UCSD-AML1 (cell line): ENCODE data around the gene IL1RAPL1.

Source experiments
- DNase-seq: peaks from one replicate; lab custom pipeline; 2025; ENCODE audit not compliant: unreplicated experiment; lab: John Stamatoyannopoulos, UW

IL1RAPL1 gene

DNA sequence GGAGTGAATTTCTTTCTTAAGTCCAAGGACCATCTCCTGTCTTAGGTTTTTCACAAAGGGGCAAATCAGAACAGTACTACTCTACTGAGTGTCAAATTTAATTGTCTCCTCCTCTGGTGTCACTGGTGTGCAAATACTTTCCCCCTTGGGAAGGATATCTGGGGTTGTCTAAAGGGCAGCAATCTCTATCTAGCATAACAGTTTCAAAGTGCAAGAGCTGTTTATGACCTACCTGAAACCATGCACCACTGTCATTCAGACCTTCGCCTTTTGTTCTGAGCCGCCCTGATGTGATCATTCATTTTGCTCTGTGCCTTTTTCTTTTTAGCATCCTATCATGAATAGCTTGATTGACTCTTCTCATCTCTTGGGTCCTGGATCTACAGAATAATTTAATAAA, 39.3 kb downstream of the IL1RAPL1 start:
- no peak for DNase-seq

- DNase-seq = no peak
Observed at GRCh38 chrX:28628120-28628519, 40.9 kb downstream of the IL1RAPL1 start.

DNA sequence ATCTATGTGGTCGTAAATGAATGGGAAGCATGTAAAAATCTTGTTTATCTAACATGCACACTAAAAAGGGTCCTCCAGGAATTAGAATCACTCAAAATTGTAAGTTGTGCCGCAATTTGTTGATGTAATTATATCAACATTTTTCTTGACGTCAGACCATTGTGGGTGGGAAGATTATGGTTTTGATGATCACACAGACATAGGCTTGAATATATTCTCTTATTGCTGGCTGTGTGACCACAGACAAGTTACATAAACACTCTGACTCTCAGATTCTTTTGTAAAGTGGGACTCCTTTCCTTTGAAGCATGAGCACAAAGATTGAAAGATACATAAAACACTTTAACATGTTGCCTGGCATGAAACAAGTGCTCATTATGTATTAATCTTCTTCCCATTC, 51.5 kb downstream of the IL1RAPL1 start:
- no peak for DNase-seq

- no peak for DNase-seq
Observed at GRCh38 chrX:28639451-28639850, 52.2 kb downstream of the IL1RAPL1 start.

DNA sequence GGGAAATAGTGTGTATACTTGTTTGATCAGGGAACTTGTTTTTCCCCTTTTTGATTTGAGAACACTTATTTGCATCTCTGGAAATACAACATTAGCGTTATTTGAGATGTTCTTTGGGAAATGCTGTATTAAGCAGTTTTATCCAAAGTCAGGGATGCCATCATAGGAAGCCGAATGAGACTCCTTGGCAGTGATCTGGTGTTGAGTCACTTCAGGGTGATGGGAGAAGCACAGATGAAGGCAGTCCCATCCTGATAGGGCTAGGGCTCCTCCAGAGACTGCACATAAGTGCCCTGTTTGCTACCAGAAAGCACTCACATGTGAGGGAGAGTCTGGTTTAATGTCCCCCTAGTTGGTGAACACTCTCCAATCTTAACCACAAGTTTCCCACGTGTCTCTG, 62.3 kb downstream of the IL1RAPL1 start:
- no peak for DNase-seq

GRCh38 chrX:28651186-28651585, 63.9 kb downstream of the IL1RAPL1 start:
- no peak for DNase-seq

GRCh38 chrX:28659269-28659668, 72.0 kb downstream of the IL1RAPL1 start:
- DNase-seq = no peak

- DNase-seq = no peak
Observed at GRCh38 chrX:28665778-28666177, 78.5 kb downstream of the IL1RAPL1 start.

- no peak for DNase-seq
Observed at GRCh38 chrX:28668303-28668702, 81.1 kb downstream of the IL1RAPL1 start.

DNA sequence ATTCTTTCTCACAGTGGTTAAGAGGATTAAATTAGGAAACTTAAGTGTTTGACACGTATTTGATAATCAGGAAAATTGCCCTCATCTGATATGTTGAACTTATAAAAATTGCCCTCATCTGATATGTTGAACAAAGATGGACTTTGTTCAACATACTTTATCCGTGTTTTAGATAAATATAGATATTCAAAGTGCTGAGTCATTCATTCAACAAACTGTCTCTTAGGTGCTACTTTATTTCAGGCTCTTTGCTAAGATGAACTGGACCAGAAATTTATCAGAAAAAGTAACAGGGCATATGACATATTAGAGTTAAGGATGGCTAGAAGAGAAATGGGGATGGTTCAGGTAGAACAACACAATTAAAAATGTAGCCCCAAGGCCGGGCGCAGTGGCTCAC, 81.7 kb downstream of the IL1RAPL1 start:
- no peak for DNase-seq

- DNase-seq = no peak
Observed at GRCh38 chrX:28670074-28670473, 82.8 kb downstream of the IL1RAPL1 start.

- DNase-seq = no peak
Observed at GRCh38 chrX:28675173-28675572, 87.9 kb downstream of the IL1RAPL1 start.

DNA sequence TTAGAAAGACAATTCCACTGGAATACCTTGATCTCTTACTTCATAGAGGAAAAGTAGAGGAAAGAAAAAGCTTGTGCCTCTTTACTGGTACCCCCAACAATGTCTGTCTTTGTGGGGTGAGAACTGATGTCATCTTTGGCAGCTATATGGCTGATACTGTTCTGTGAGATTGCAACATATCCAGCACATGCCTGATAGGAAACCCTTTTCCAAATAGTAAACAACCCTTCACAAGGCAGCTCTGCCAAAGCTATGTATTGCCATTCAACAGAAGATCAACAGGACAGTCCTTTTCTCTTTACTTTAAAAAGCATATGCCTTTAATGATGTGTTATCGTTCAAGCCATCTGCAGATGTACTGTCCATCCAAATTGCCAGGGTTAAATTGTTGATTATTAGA, 105.9 kb downstream of the IL1RAPL1 start:
- DNase-seq = no peak

- DNase-seq = no peak
Observed at GRCh38 chrX:28697732-28698131, 110.5 kb downstream of the IL1RAPL1 start.

- no peak for DNase-seq
Observed at GRCh38 chrX:28701222-28701621, 114.0 kb downstream of the IL1RAPL1 start.

- no peak for DNase-seq
Observed at GRCh38 chrX:28706964-28707363, 119.7 kb downstream of the IL1RAPL1 start.

GRCh38 chrX:28709421-28709820, 122.2 kb downstream of the IL1RAPL1 start:
- DNase-seq = no peak

DNA sequence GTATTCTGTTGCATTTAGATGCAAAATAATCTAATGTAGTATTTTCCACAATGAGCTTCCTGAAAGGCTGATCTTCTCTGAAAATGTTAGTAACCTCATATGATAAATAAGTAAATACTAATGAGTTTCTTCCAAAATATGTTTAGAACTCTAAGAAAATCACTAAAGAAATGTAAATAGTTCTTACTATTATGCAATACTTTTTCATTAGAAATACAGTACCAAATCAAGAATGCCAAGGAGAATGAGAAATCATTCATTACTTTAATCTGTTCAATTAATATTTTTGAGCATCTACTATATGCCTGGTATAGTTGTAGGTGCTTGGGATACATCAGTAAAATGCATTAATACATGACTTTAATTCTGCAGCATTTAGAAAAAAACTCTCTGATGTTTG, 130.6 kb downstream of the IL1RAPL1 start:
- DNase-seq = no peak

DNA sequence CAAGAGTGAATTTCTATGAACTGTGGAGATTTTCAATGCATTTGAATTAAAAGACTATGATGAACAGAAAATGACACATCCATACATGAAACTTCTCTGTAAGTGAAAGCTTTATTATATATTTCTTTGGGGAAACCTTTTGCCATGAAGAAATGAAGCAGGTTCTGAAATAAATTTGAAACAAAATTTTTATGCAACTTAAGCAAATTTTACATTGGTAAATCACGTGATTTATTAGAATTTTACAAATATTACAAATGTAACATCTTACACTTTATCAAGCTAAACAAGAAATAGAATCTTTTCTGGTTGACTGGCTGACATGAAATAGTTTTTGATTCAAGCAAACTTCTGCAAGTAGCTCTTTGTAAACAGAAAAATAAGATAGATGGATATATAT, 131.2 kb downstream of the IL1RAPL1 start:
- DNase-seq = no peak

- no peak for DNase-seq
Observed at GRCh38 chrX:28719620-28720019, 132.4 kb downstream of the IL1RAPL1 start.

DNA sequence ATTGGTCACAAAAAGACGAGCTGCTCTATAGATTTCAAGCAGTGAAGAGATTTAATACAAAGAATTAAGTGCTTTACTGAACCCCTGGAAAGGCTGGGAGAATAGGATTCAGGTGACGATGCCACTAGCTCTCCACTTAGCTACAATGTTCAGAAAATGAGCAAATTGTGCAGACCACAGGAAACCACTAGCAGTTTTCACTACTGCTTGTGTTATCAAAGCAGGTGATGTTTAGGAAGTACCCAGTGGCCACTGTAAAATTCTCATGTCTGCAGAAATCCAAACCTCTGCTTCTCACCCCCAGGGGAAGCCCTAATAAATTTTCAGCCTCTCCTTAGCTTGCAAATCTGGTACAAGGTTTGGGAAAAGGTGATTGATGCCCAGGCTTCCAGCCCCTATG, 165.1 kb downstream of the IL1RAPL1 start:
- DNase-seq = no peak

DNA sequence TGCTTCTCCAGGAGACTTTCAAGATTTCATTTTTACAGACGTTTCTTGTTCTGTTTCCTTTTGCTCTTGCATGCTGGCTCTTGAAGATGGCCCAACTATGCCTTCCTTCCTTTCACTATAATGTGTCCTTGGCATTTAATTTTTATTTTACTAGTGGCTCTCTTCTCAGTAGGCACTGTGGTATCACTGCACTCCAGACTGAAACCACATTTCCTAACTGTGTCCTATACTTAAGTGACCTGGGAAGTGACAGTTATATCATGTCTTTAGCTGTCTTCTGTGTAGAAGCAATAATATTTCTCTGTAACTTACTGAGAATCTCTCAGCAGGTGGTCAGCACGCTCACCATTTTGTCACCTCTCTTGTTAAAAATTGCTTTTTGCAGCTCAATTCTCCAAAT, 168.9 kb downstream of the IL1RAPL1 start:
- no peak for DNase-seq

DNA sequence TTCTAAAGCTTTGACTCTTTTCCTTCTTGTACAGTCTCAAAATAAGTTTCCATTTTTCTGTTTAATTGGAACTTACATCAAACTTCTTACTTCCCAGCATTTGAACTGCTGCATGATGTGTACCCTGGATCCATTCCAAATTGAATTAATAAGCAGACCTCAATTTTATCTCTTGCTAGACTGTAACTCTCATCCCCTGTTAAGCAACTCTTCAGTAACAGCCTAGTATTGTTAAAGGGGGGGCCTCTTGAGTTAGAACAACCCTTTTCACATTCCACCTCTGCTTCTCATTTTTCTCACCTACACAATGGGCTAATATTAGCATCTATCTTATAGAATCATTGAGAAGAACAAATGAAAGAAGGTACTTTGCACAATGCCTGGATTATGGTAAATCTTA, 169.4 kb downstream of the IL1RAPL1 start:
- no peak for DNase-seq

DNA sequence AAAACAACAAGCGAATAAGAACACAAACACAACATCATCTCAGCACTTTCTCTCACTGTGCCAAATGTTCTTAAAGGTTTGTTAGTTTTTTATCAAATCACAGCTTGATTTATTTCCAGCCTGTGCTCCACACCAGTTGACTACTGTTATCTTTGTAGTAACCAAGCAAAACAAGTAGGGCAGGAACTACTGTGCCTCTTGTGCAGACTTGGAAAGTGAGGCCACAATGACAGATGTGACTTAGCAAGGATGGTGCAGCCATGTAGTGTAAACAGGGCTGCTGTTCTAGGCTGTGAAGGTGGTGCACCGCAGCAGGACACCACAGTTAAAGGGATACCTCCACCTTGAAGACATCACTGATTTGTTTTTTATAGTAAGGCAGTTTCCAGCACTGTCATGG, 170.0 kb downstream of the IL1RAPL1 start:
- no peak for DNase-seq
